GM12891 (cell line): ENCODE results near the gene SCARF2.

ENCODE experiments used
- POLR2A ChIP-seq: IDR thresholded peaks from 2 replicates; pipeline ENCODE4 v1.6.1; 2011; ENCODE audit warnings: low read depth, low read length, control low read depth
- TAF1 ChIP-seq: IDR thresholded peaks from 2 replicates; pipeline ENCODE4 v1.6.1; 2011; ENCODE audit warnings: low read depth, low read length, control low read depth

DNA sequence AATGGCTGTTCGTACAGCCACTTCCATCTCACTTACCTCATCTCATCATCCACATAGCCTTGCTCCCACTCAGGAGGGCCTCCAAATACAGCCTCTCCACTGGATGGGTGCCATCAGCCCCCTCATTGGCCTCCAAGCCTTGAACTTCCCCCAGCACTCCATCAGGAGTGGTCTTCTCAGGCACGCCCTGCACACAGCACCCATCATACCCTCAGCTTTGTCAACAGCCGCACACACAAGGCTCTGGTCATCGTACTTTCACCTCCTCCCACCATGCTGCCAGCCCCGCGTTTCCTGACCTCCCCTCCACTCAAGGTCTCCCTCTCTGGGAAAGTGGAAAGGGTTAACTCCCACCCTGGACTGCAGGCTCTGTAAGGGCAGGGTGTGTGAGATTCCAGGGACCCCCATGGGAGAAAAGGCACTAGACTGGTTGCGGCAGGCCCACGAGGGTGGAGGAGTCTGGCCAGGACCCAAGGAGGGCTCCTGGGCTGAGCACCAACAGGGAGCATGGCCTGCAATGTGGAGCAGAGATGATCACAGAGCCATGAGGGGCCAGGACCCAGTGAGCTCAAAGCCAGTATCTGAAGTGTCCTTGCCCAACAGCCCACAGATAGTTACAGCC, 21.0 kb upstream of the SCARF2 start:
- no peak for TF ChIP-seq POLR2A
- TF ChIP-seq TAF1, result no peak
